AG04450 (cell line): ENCODE results near the gene GSTA4. TPM values are rescaled to one million over a fixed set of nuclear protein-coding genes. Genes with fewer than 3 reads are reported as not detected.
"Not testable (repeated sequence)": the region's sequence is repeated elsewhere in the genome, so short reads cannot be mapped to it uniquely, and the experiment has no call there.

Experiments used
- CTCF ChIA-PET: fragments of 300-600, 350-600 bp; formaldehyde crosslinking; extraction: SDS; loops from one replicate; lab custom pipeline; 2022; ENCODE audit warnings: antibody characterized with exemption, inconsistent platforms; lab: Charles Lee
- POLR2A ChIA-PET: fragments of 350-600 bp; formaldehyde crosslinking; extraction: SDS; loops from one replicate; lab custom pipeline; 2021; ENCODE audit warnings: antibody characterized with exemption, inconsistent platforms; lab: Yijun Ruan, JAX
- DNase-seq: peaks from one replicate; pipeline ENCODE4 v3.0.0-alpha.2; 2011; ENCODE audit warnings: low read depth, low spot score
- H3K27ac ChIP-seq: one replicate; pipeline ENCODE4 v1.5.1; 2012; ENCODE audit warnings: low read depth, low read length, control low read depth
- H3K27me3 ChIP-seq: one replicate; pipeline ENCODE4 v1.6.0; 2012; ENCODE audit warnings: low read length; ENCODE audit not compliant: control insufficient read depth, insufficient read depth
- H3K4me3 ChIP-seq: 2 replicates; pipeline ENCODE4 v1.5.1; 2011; ENCODE audit warnings: mild to moderate bottlenecking, low read depth, low read length, control low read depth
- H3K9me3 ChIP-seq: 2 replicates; pipeline ENCODE4 v1.5.1; 2012; ENCODE audit warnings: low read length; ENCODE audit not compliant: control insufficient read depth, insufficient read depth
- polyA minus RNA-seq: library from RNA; depleted of rRNA, polyadenylated mRNA; stranded (reverse); fragments of >200 nt; gene quantifications from 2 replicates; pipeline ENCODE4 v1.2.3, GENCODE V29; 2011; rRNA and poly(A)+ RNA removed
- polyA plus RNA-seq: library from polyadenylated mRNA; depleted of rRNA; stranded (reverse); fragments of >200 nt; gene quantifications from 2 replicates; pipeline ENCODE4 v1.2.3, GENCODE V29; 2011; rRNA removed
- TF ChIP-seq, protein P1 (sequence below): IDR thresholded peaks from 2 replicates; pipeline ENCODE4 v1.5.1; 2011; ENCODE audit warnings: low read depth, low read length, control low read depth, inconsistent platforms

GSTA4 gene, protein sequence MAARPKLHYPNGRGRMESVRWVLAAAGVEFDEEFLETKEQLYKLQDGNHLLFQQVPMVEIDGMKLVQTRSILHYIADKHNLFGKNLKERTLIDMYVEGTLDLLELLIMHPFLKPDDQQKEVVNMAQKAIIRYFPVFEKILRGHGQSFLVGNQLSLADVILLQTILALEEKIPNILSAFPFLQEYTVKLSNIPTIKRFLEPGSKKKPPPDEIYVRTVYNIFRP
- polyA plus RNA-seq, result 60.2 and 76.7 TPM in 2 replicates
- 11.0 and 15.0 TPM in 2 replicates for polyA minus RNA-seq

DNA sequence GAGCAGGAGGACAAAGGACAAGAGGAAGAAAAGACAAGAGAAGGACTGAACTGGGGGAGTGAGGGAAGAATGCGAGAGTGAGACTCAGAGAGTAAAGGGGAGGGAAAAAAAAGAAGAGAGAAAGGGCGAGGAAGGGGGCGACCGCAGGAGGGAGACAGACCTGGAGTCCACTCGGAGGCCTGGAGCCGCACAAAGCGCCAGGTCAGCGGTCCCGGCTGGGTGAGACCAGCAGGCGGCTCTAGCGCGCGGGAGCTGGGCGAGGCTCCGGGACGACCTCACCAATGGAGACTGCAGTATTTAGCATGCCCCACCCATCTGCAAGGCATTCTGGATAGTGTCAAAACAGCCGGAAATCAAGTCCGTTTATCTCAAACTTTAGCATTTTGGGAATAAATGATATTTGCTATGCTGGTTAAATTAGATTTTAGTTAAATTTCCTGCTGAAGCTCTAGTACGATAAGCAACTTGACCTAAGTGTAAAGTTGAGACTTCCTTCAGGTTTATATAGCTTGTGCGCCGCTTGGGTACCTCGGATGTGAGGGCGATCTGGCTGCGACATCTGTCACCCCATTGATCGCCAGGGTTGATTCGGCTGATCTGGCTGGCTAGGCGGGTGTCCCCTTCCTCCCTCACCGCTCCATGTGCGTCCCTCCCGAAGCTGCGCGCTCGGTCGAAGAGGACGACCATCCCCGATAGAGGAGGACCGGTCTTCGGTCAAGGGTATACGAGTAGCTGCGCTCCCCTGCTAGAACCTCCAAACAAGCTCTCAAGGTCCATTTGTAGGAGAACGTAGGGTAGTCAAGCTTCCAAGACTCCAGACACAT is at the start of gene GSTA4:
GSTA4 (minus strand) TSS at position 196 of the 824 bp plus-strand sequence. CDS start 1,041 bp downstream, outside the sequence.
- H3K4me3 ChIP-seq, result peak within 1 kb of the TSS; percentile 81
- peak within 1 kb of the TSS; percentile 90 for H3K27ac ChIP-seq
- TF ChIP-seq, protein P1, sequence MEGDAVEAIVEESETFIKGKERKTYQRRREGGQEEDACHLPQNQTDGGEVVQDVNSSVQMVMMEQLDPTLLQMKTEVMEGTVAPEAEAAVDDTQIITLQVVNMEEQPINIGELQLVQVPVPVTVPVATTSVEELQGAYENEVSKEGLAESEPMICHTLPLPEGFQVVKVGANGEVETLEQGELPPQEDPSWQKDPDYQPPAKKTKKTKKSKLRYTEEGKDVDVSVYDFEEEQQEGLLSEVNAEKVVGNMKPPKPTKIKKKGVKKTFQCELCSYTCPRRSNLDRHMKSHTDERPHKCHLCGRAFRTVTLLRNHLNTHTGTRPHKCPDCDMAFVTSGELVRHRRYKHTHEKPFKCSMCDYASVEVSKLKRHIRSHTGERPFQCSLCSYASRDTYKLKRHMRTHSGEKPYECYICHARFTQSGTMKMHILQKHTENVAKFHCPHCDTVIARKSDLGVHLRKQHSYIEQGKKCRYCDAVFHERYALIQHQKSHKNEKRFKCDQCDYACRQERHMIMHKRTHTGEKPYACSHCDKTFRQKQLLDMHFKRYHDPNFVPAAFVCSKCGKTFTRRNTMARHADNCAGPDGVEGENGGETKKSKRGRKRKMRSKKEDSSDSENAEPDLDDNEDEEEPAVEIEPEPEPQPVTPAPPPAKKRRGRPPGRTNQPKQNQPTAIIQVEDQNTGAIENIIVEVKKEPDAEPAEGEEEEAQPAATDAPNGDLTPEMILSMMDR, result peak; percentile 83
- H3K27me3 ChIP-seq, H3K9me3 ChIP-seq: not testable (repeated sequence)
- POLR2A ChIA-PET, result interaction anchor here (0.5 to 1.3 kb wide), 5 partner anchors 39 to 73 kb away, joined by 3 to 7 read pairs (median 4); no protein-coding TSS in a partner anchor
- DNase-seq, result peak; percentile 98
- CTCF ChIA-PET, result interaction anchor here (0.7 to 3.9 kb wide), 25 partner anchors 9 to 593 kb away, joined by 3 to 45 read pairs (median 4); partner anchors contain the start of gene FBXO9

DNA sequence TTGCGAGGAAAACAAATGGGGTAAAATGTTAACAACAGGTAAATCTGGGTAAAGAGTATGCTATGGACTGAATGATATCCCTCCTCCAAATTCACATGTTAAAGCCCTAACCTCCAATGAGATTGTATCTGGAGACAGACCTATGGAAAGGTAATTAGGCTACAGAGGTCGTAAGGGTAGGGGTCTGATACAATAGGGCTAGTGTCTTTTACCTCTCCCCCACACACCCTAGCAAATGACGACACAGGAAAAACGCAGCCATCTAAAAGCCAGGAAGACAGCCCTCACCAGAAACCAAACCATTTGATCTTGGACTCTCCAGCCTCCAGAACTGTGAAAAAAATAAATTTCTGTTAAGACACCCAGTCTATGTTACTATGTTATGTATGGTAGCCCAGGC is 49.5 kb upstream of the GSTA4 start:
- no peaks in the 10 kb centered on the region for H3K9me3 ChIP-seq
- no peak overlapping the region for H3K4me3 ChIP-seq
- H3K27ac ChIP-seq, result no peak overlapping the region
- POLR2A ChIA-PET, result interaction anchor here (0.5 to 0.9 kb wide), 2 partner anchors 47 to 1238 kb away, joined by 3 read pairs; no protein-coding TSS in a partner anchor
- DNase-seq, result no peak
- no peaks in the 10 kb centered on the region for H3K27me3 ChIP-seq
- CTCF ChIA-PET, result no interaction called here
- TF ChIP-seq, protein P1, result no peak

DNA sequence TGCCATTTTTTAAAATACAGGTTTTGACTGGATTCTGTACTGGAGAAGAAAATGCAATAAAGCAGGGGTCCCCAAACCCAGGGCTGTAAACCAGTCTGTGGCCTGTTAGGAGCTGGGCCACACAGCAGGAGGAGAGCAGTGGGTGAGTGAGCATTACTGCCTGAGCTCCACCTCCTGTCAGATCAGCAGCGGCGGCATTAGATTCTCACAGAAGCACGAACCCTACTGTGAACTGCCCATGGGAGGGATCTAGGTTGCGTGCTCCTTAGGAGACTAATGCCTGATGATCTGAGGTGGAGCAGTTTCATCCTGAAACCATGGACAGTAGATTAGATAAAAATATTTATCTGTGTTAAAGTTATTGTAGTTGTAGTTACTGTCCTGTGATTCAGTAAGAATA is 49.0 kb upstream of the GSTA4 start:
- POLR2A ChIA-PET, result interaction anchor here (0.5 to 1.1 kb wide), 4 partner anchors 11 to 1238 kb away, joined by 3 to 9 read pairs (median 3); no protein-coding TSS in a partner anchor
- H3K4me3 ChIP-seq, result no peak overlapping the region
- no peaks in the 10 kb centered on the region for H3K27me3 ChIP-seq
- TF ChIP-seq, protein P1, result no peak
- H3K27ac ChIP-seq, result peak overlapping the region; percentile 79
- H3K9me3 ChIP-seq, result no peaks in the 10 kb centered on the region
- CTCF ChIA-PET, result interaction anchor here (0.6 to 2.9 kb wide), 3 partner anchors 50 to 231 kb away, joined by 3 to 30 read pairs (median 3); partner anchors contain the start of gene GSTA4
- DNase-seq, result no peak

DNA sequence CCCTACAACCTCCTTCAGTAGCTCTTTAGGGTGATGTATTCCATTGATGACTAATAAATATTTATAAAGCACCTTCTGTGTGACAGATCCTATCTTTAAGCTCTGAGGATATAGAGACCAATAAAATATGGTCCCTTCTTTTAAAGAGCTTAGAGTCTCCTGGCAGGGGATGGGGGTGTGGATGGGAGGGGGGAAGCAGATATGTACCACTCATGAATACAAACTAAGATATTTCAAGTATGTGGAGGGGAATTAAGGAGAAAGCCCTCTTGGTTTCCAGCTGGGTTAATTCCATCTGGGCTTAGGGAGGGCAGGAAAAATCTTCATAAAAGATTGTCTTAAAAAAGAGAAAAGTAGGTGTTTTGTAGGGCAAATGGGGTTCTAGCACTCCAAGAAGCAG is 48.5 kb upstream of the GSTA4 start:
- no peak overlapping the region for H3K4me3 ChIP-seq
- CTCF ChIA-PET, result interaction anchor here (0.6 to 2.9 kb wide), 6 partner anchors 47 to 636 kb away, joined by 3 to 30 read pairs (median 3); partner anchors contain the start of gene GSTA4
- no peak for DNase-seq

More for the DNA sequence above, 48.5 kb upstream of the GSTA4 start:
- POLR2A ChIA-PET, result interaction anchor here (0.6 to 1.1 kb wide), 4 partner anchors 10 to 49 kb away, joined by 3 to 9 read pairs (median 3); partner anchors contain the start of gene GSTA4
- Histone ChIP-seq H3K27me3 (no peaks in the 10 kb centered on the region), H3K9me3 (no peaks in the 10 kb centered on the region), H3K27ac (peak overlapping the region; percentile 79)
- TF ChIP-seq, protein P1, result no peak
